Motor neuron (in vitro differentiated cells): ENCODE measurements around the gene CPNE4. TPM values are rescaled to one million over a fixed set of nuclear protein-coding genes. Genes with fewer than 3 reads are reported as not detected.

Experiments
- ATAC-seq, 8 experiments: fragments of 200-7000 bp; cut with Tn5 transposase; replicated peaks in 6 of 8; 2 replicates each; pipeline ENCODE4 v1.8.0; 2021; ENCODE audit warnings: mild to moderate bottlenecking in 8 of 8, moderate library complexity in 8 of 8
- H3K27ac ChIP-seq, 2 donors: fragments of 250-450 bp; sonication (Bioruptor Pico); 2 replicates each; pipeline ENCODE4 v1.9.0; 2021; ENCODE audit warnings: antibody characterized with exemption in 2 of 2, mild to moderate bottlenecking in 2 of 2, moderate library complexity in 1 of 2
- H3K4me1 ChIP-seq, 2 donors: fragments of 250-450 bp; sonication (Bioruptor Pico); replicated peaks in 1 of 2; 2 replicates each; pipeline ENCODE4 v1.6.1; 2021; ENCODE audit warnings: antibody characterized with exemption in 2 of 2, mild to moderate bottlenecking in 2 of 2, moderate library complexity in 1 of 2
- H3K4me3 ChIP-seq, 5 donors: fragments of 250-450 bp; sonication (Bioruptor Pico); 2 replicates each; pipeline ENCODE4 v1.9.0; 2021; ENCODE audit warnings: antibody characterized with exemption in 5 of 5, mild to moderate bottlenecking in 5 of 5, moderate library complexity in 4 of 5
- WGBS, 10 experiments: fragments of 450-650 bp; shearing (Covaris generic); methylation state at CpG; one replicate each; pipeline ENCODE4 v1.0.0; 2022; 5-methylcytosine and 5-hydroxymethylcytosine counted together
- in situ Hi-C, 9 experiments: fragments of 400-800 bp; cut with MboI; loops; one replicate each; pipeline ENCODE4 v1.15.0; 2021; ENCODE audit warnings: low sequenced_read_pairs in 9 of 9, low pct_unique_long_range_greater_than_20kb in 2 of 9; ENCODE audit not compliant: unreplicated experiment in 9 of 9
- total RNA-seq, 8 experiments: library from RNA; unstranded; fragments of 300-600 nt; gene quantifications; 2 replicates each; pipeline versions ENCODE4 v1.2.3 to v1.2.4, GENCODE V29; 2022

Gene CPNE4
- total RNA-seq, 8 experiments from 2014 or later, result 0.35 to 4.8 (median 1.5) TPM

DNA sequence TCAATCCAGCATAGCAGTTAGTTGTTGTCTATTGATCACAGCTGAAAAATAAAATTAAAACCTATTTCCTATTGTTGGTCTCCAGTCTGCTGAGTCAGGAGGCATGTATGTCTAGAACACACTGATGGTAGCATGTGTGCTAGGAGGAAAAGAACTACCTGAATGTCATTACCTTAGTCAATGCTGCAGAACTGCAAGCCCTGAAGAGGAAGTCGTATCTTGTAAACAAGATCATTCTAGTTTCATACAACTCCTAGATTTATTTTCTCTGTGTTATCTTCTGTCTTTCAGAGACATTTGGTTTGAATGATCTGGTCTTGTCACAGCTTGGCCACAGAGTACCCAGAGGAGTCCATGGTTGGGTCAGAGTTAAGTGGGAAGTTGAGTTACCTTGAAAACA, 422.1 kb downstream of the CPNE4 start:
- 0 to 88% (median 60%) methylated on average over 1 of the region's 1 CpG; no CpG with 5 or more reads in 5 of the 10 experiments for WGBS, 10 experiments
- no peak overlapping the region for H3K27ac ChIP-seq
- H3K4me1 ChIP-seq, result peaks cover 0 to 4% of the 10 kb centered on the region in 2 donors
- no peak overlapping the region for H3K4me3 ChIP-seq
- no peak for ATAC-seq
- in situ Hi-C loops, result no loop called here

- H3K4me1 ChIP-seq, result no peaks in the 10 kb centered on the region
- no peak for ATAC-seq
- H3K27ac ChIP-seq, result no peak overlapping the region
- H3K4me3 ChIP-seq, result no peak overlapping the region
- in situ Hi-C loops, result no loop called here
Measured at GRCh38 chr3:131610174-131610573, 424.6 kb downstream of the CPNE4 start.

DNA sequence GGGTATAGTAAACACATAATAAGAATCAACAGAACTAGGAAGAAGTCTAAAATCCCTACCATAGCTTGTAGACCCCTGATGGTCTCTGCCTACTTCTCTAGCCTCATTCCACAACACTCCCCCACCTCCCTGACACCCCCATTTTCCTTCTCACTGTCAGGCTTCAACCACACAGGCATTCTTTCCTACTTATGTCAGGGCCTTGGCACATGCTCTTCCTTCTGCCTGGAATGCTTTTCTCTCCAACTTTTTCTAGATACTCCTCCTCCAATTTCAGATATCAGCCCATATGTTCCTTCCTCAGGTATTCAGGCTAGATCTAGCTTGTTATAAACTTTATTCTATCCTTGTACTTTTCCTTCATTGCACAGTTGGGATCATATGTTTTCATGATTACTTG, 426.1 kb downstream of the CPNE4 start:
- ATAC-seq, result no peak
- no peaks in the 10 kb centered on the region for H3K4me1 ChIP-seq
- in situ Hi-C loops, result no loop called here
- H3K27ac ChIP-seq, result no peak overlapping the region
- H3K4me3 ChIP-seq, result no peak overlapping the region

GRCh38 chr3:131608296-131608695, 426.5 kb downstream of the CPNE4 start:
- Histone ChIP-seq H3K4me3 (no peak overlapping the region), H3K27ac (no peak overlapping the region), H3K4me1 (no peaks in the 10 kb centered on the region)
- in situ Hi-C loops, result no loop called here
- whole genome bisulfite sequencing, 10 experiments, result 0 to 100% (median 91%) methylated on average over 1 of the region's 1 CpG; no CpG with 5 or more reads in 5 of the 10 experiments
- no peak for ATAC-seq

GRCh38 chr3:131605916-131606315, 428.9 kb downstream of the CPNE4 start:
- in situ Hi-C loops, result no loop called here
- 0 to 100% (median 20%) methylated on average over 1 to 2 of the region's 2 CpGs; no CpG with 5 or more reads in 3 of the 10 experiments for WGBS, 10 experiments

GRCh38 chr3:131602011-131602779, 432.6 kb downstream of the CPNE4 start:
- Histone ChIP-seq H3K4me3 (no peak overlapping the region), H3K27ac (no peak overlapping the region), H3K4me1 (no peaks in the 10 kb centered on the region)
- in situ Hi-C loops, result no loop called here
- ATAC-seq, result no peak

More at GRCh38 chr3:131605916-131606315, 428.9 kb downstream of the CPNE4 start:
- Histone ChIP-seq H3K27ac (no peak overlapping the region), H3K4me3 (no peak overlapping the region), H3K4me1 (no peaks in the 10 kb centered on the region)
- ATAC-seq, result no peak

DNA sequence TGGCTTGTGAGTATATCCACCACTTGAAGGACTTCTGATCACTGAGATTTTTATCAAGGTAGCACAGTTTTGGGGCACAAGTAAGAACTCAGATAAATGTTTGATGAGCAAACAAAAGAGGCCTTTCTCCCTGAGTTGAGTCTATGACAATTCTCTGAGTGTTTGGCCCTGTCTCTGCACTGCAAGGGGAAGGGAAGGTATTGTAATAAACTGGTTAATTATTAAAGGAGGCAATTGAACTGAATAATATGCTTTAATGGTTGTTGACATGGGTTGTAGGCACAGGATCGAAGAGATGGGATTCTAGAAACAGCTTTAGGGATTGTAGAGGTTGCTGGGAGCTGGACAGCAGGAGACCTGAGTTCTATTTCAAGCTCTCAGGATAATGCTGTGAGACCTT, 437.0 kb downstream of the CPNE4 start:
- no peak for ATAC-seq
- in situ Hi-C loops, result no loop called here
- Histone ChIP-seq H3K4me3 (no peak overlapping the region), H3K27ac (no peak overlapping the region), H3K4me1 (no peaks in the 10 kb centered on the region)
- WGBS, 10 experiments, result 0 to 44% (median 0%) methylated on average over 1 of the region's 1 CpG; no CpG with 5 or more reads in 4 of the 10 experiments

DNA sequence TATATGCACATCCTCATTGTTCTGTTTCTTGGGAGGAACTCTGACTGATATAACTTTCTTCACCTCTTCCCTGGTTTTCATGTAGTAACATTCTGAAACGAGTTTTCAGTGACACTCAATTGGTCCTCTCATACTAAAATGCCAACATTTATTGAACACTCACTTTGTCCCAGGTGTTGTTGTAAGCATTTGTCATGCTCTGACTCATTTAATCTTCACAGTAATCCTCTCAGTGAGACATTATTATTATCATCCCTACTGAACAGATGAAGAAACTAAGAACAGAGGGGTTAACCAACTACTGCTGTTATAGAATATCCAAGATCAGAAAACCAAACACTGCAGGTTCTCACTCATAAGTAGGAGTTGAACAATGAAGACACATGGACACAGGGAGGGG, 437.9 kb downstream of the CPNE4 start:
- ATAC-seq, result no peak

GRCh38 chr3:131591394-131592014, 443.3 kb downstream of the CPNE4 start:
- ATAC-seq, result peak in 7 of 8 experiments; percentile 32 to 100 (median 84)
- Histone ChIP-seq H3K27ac (no peak overlapping the region), H3K4me1 (peaks cover 0 to 3% of the 10 kb centered on the region in 2 donors), H3K4me3 (no peak overlapping the region)
- in situ Hi-C loops, result no loop called here
- WGBS, 10 experiments, result 0 to 86% (median 67%) methylated on average over 1 of the region's 1 CpG; no CpG with 5 or more reads in 5 of the 10 experiments

More for the DNA sequence above, 437.9 kb downstream of the CPNE4 start:
- WGBS, 10 experiments, result 50 to 100% (median 88%) methylated on average over 1 of the region's 1 CpG; no CpG with 5 or more reads in 4 of the 10 experiments
- Histone ChIP-seq H3K4me3 (no peak overlapping the region), H3K4me1 (no peaks in the 10 kb centered on the region), H3K27ac (no peak overlapping the region)
- in situ Hi-C loops, result no loop called here

GRCh38 chr3:131586277-131586676, 448.5 kb downstream of the CPNE4 start:
- Histone ChIP-seq H3K27ac (no peak overlapping the region), H3K4me1 (peaks cover 0 to 3% of the 10 kb centered on the region in 2 donors), H3K4me3 (no peak overlapping the region)
- in situ Hi-C loops, result no loop called here
- no peak for ATAC-seq

GRCh38 chr3:131582438-131582837, 452.4 kb downstream of the CPNE4 start:
- no peak overlapping the region for H3K4me3 ChIP-seq
- 71 to 100% (median 92%) methylated on average over 1 of the region's 1 CpG; no CpG with 5 or more reads in 6 of the 10 experiments for WGBS, 10 experiments
- no peak overlapping the region for H3K27ac ChIP-seq
- no peaks in the 10 kb centered on the region for H3K4me1 ChIP-seq
- in situ Hi-C loops, result no loop called here
- ATAC-seq, result no peak

- in situ Hi-C loops, result loop anchor here in 1 of 9 experiments (25.0 kb wide), 1 partner anchor 444 kb away; no protein-coding TSS in a partner anchor
- no peaks in the 10 kb centered on the region for H3K4me1 ChIP-seq
- ATAC-seq, result no peak
- 0 to 75% (median 31%) methylated on average over 1 to 5 of the region's 5 CpGs; no CpG with 5 or more reads in 1 of the 10 experiments for WGBS, 10 experiments
- H3K4me3 ChIP-seq, result no peak overlapping the region
- no peak overlapping the region for H3K27ac ChIP-seq
Measured at GRCh38 chr3:131568460-131568859, 466.4 kb downstream of the CPNE4 start.

DNA sequence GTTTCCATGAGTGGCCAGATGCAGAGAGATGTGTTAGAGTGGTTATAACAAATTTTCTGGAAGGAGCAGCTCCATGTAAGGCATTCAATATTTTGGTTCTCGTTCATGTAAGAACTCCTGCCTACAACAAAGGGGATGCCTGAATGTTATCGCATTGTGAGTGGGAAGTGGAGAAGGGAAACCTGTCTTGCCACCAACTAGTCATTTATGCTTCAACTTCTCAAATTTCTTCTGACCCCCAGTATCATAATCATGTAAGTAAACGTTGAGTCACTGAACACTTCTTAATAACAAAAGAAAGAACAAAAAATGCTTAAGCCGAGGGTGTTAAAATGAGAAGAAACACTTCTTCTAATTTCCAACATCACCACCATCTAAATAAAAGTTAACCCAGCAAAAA, 470.0 kb downstream of the CPNE4 start:
- ATAC-seq, result no peak
- Histone ChIP-seq H3K4me3 (no peak overlapping the region), H3K27ac (no peak overlapping the region), H3K4me1 (peaks cover 6 to 10% of the 10 kb centered on the region in 2 donors)
- WGBS, 10 experiments, result 31 to 88% (median 71%) methylated on average over 1 to 4 of the region's 4 CpGs
- in situ Hi-C loops, result loop anchor here in 1 of 9 experiments (25.0 kb wide), 1 partner anchor 447 kb away; no protein-coding TSS in a partner anchor
